A549 (cell line): ENCODE results near the gene SYT6. TPM values are rescaled to one million over a fixed set of nuclear protein-coding genes. Genes with fewer than 3 reads are reported as not detected.

Experiments
- ATAC-seq, 2 experiments: fragments of 200-7000 bp in 1 of 2; fragments of >200 bp in 1 of 2; cut with Nextera tagmentation in 1 of 2; cut with Tn5 transposase in 1 of 2; 3 replicates each; pipeline versions ENCODE4 v1.8.0 to v1.9.1; 2018 to 2020; ENCODE audit warnings: mild to moderate bottlenecking in 1 of 2, moderate library complexity in 1 of 2
- CTCF ChIA-PET: fragments of 300-600 bp; sonication (Branson Sonifier 250); formaldehyde crosslinking; extraction: SDS; loops from one replicate; lab custom pipeline; 2021; ENCODE audit warnings: antibody characterized with exemption, inconsistent platforms; lab: Yijun Ruan, JAX
- POLR2A ChIA-PET: fragments of 350-600 bp; formaldehyde crosslinking; extraction: SDS; loops from one replicate; lab custom pipeline; 2021; ENCODE audit warnings: antibody characterized with exemption, inconsistent platforms; lab: Yijun Ruan, JAX
- DNase-seq, 2 experiments: peaks; one replicate each; pipeline versions ENCODE4 v3.0.0 to v3.0.0-alpha.2; 2011 to 2016; ENCODE audit warnings: low read depth in 1 of 2, low spot score in 1 of 2
- FAIRE-seq: peaks from 2 replicates; lab custom pipeline; 2011; peaks lifted over from hg19 to GRCh38; lab: Jason Lieb, UNC
- H3K27ac ChIP-seq, 2 experiments: fragments of >200 bp; sonication (Bioruptor Twin); formaldehyde crosslinking; 3 replicates each; pipeline ENCODE4 v1.5.1; 2016 to 2017
- H3K4me1 ChIP-seq: fragments of >200 bp; sonication (Bioruptor Twin); formaldehyde crosslinking; 3 replicates; pipeline ENCODE4 v1.6.1; 2016
- H3K4me2 ChIP-seq: fragments of >200 bp; sonication (Bioruptor Twin); formaldehyde crosslinking; 3 replicates; pipeline ENCODE4 v1.6.1; 2016
- H3K4me3 ChIP-seq: fragments of >200 bp; sonication (Bioruptor Twin); formaldehyde crosslinking; 3 replicates; pipeline ENCODE4 v1.5.1; 2016
- H3K9me3 ChIP-seq: fragments of >200 bp; sonication (Bioruptor Twin); formaldehyde crosslinking; 3 replicates; pipeline ENCODE4 v1.6.1; 2016
- ATOH8 ChIP-seq: fragments of 250-450 bp; sonication (Bioruptor Pico); IDR thresholded peaks from 2 replicates; pipeline ENCODE4 v1.5.0; 2020; ENCODE audit warnings: low read depth, mild to moderate bottlenecking, moderate library complexity
- BHLHE40 ChIP-seq: IDR thresholded peaks from 2 replicates; pipeline ENCODE4 v1.6.1; 2012; ENCODE audit warnings: low read depth, low read length, inconsistent platforms
- CEBPB ChIP-seq, 2 experiments: fragments of >200 bp in 1 of 2; sonication (Bioruptor Twin) in 1 of 2; formaldehyde crosslinking in 1 of 2; IDR thresholded peaks; 2 replicates each; pipeline ENCODE4 v1.6.1; 2012 to 2016
- CHD2 ChIP-seq: fragments of 150-350 bp; IDR thresholded peaks from 2 replicates; pipeline ENCODE4 v1.6.1; 2014; ENCODE audit warnings: low read length; ENCODE audit not compliant: partially characterized antibody
- EHF ChIP-seq: fragments of 250-450 bp; sonication (Bioruptor Pico); IDR thresholded peaks from 2 replicates; pipeline ENCODE4 v1.5.0; 2020; ENCODE audit warnings: mild to moderate bottlenecking
- FOSL2 ChIP-seq, 2 experiments: fragments of 450-650 bp in 1 of 2; fragments of >200 bp in 1 of 2; sonication (Bioruptor Twin) in 1 of 2; formaldehyde crosslinking; IDR thresholded peaks; 2 replicates each; pipeline versions ENCODE4 v1.5.0 to v1.6.1; 2016 to 2020; ENCODE audit warnings: mild to moderate bottlenecking in 1 of 2, moderate library complexity in 1 of 2
- GATA3 ChIP-seq: IDR thresholded peaks from 2 replicates; pipeline ENCODE4 v1.6.1; 2012; ENCODE audit warnings: borderline replicate concordance
- HDAC2 ChIP-seq: fragments of 200-600 bp; sonication (generic); IDR thresholded peaks from 2 replicates; pipeline ENCODE4 v1.6.1; 2016
- HES2 ChIP-seq: fragments of >200 bp; sonication (Bioruptor Twin); formaldehyde crosslinking; IDR thresholded peaks from 2 replicates; pipeline ENCODE4 v1.6.1; 2016
- MAFK ChIP-seq: fragments of 450-650 bp; IDR thresholded peaks from 2 replicates; pipeline ENCODE4 v1.6.1; 2014; ENCODE audit not compliant: partially characterized antibody
- NFE2L2 ChIP-seq: fragments of 150-350 bp; conservative IDR thresholded peaks from 2 replicates; pipeline ENCODE4 v1.6.1; 2014; ENCODE audit warnings: low read length
- NPAS2 ChIP-seq: fragments of 250-450 bp; sonication (Bioruptor Pico); IDR thresholded peaks from 2 replicates; pipeline ENCODE4 v1.8.0; 2022; ENCODE audit warnings: mild to moderate bottlenecking, moderate library complexity, borderline replicate concordance
- NR3C1 ChIP-seq: fragments of >200 bp; sonication (Bioruptor Twin); formaldehyde crosslinking; IDR thresholded peaks from 3 replicates; pipeline ENCODE4 v1.6.1; 2017
- PBX3 ChIP-seq: IDR thresholded peaks from 2 replicates; pipeline ENCODE4 v1.6.1; 2012
- PHF8 ChIP-seq: fragments of 200-600 bp; sonication (generic); IDR thresholded peaks from 2 replicates; pipeline ENCODE4 v1.6.1; 2016; ENCODE audit warnings: low read depth, mild to moderate bottlenecking, antibody characterized with exemption, moderate library complexity, borderline replicate concordance
- POLR2AphosphoS2 ChIP-seq: conservative IDR thresholded peaks from 2 replicates; pipeline ENCODE4 v1.6.1; 2012; ENCODE audit warnings: low read length, improper control_type of control experiment, inconsistent platforms
- RAD21 ChIP-seq, 2 experiments: fragments of >200 bp in 1 of 2; sonication (Bioruptor Twin) in 1 of 2; formaldehyde crosslinking in 1 of 2; IDR thresholded peaks in 1 of 2; conservative IDR thresholded peaks in 1 of 2; 2 replicates in 1 of 2; 3 replicates in 1 of 2; pipeline ENCODE4 v1.6.1; 2012 to 2018; ENCODE audit warnings: inconsistent platforms in 1 of 2
- RARB ChIP-seq: fragments of 250-450 bp; sonication (Bioruptor Pico); IDR thresholded peaks from 2 replicates; pipeline ENCODE4 v1.8.0; 2021; ENCODE audit warnings: mild to moderate bottlenecking, moderate library complexity
- REST ChIP-seq: fragments of 200-600 bp; sonication (generic); IDR thresholded peaks from 2 replicates; pipeline ENCODE4 v1.6.1; 2016; ENCODE audit warnings: antibody characterized with exemption, mild to moderate bottlenecking, moderate library complexity
- RFX5 ChIP-seq: fragments of 450-650 bp; IDR thresholded peaks from 2 replicates; pipeline ENCODE4 v1.7.1; 2014; ENCODE audit warnings: antibody characterized with exemption, mild to moderate bottlenecking, moderate library complexity
- SMC3 ChIP-seq: fragments of >200 bp; sonication (Bioruptor Twin); formaldehyde crosslinking; IDR thresholded peaks from 3 replicates; pipeline ENCODE4 v1.6.1; 2018; ENCODE audit warnings: inconsistent platforms
- TFCP2L1 ChIP-seq: fragments of 250-450 bp; sonication (Bioruptor Pico); IDR thresholded peaks from 2 replicates; pipeline ENCODE4 v1.5.0; 2021; ENCODE audit warnings: mild to moderate bottlenecking
- TP53 ChIP-seq: fragments of 250-450 bp; sonication (Bioruptor Pico); IDR thresholded peaks from 2 replicates; pipeline ENCODE4 v1.5.0; 2021; ENCODE audit warnings: mild to moderate bottlenecking, moderate library complexity
- USF2 ChIP-seq: fragments of 450-650 bp; IDR thresholded peaks from 2 replicates; pipeline ENCODE4 v1.6.1; 2014; ENCODE audit warnings: antibody characterized with exemption
- ZFP36 ChIP-seq: fragments of 450-650 bp; IDR thresholded peaks from 2 replicates; pipeline ENCODE4 v1.6.1; 2014; ENCODE audit warnings: borderline replicate concordance; ENCODE audit not compliant: partially characterized antibody
- ZNF302 ChIP-seq: fragments of 250-450 bp; sonication (Bioruptor Pico); IDR thresholded peaks from 2 replicates; pipeline ENCODE4 v1.9.0; 2021; ENCODE audit warnings: inconsistent platforms, mild to moderate bottlenecking, moderate library complexity
- ZSCAN20 ChIP-seq: fragments of 250-450 bp; sonication (Bioruptor Pico); IDR thresholded peaks from 2 replicates; pipeline ENCODE4 v1.8.0; 2022; ENCODE audit warnings: mild to moderate bottlenecking, moderate library complexity
- WGBS: methylation state at CpG from one replicate; pipeline ENCODE4 v1.1.6; 2017; ENCODE audit errors: missing lambda C conversion rate; 5-methylcytosine and 5-hydroxymethylcytosine counted together
- polyA plus RNA-seq, 4 experiments: library from polyadenylated mRNA; depleted of rRNA in 3 of 4; stranded (reverse); fragments of >200 nt; fragmentation: RNase III in 1 of 4; extraction: RNeasy Plus Mini Kit Qiagen cat#74134 plus additional on column Dnase treatment in 1 of 4; gene quantifications; 2 replicates in 3 of 4; 3 replicates in 1 of 4; pipeline ENCODE4 v1.2.3, GENCODE V29; 2011 to 2017

Gene SYT6
- polyA plus RNA-seq, 2 of the 4 experiments (the other 2 are of a cell fraction), result 0.57 to 1.1 TPM

GRCh38 chr1:114077188-114077587 is 76.5 kb downstream of the SYT6 start:
- POLR2A ChIA-PET, result no interaction called here

GRCh38 chr1:114076308-114076707 is 77.4 kb downstream of the SYT6 start:
- ChIA-PET CTCF (no interaction called here), POLR2A (no interaction called here)
- H3K9me3 ChIP-seq, result peaks cover 16% of the 10 kb centered on the region
- 43% methylated on average over 4 of the region's 4 CpGs for WGBS
- H3K4me2 ChIP-seq, result no peak overlapping the region
- FAIRE-seq (no peak), ATAC-seq (no peak), DNase-seq (no peak)
- H3K4me1 ChIP-seq, result no peaks in the 10 kb centered on the region
- no peak overlapping the region for H3K27ac ChIP-seq
- no peak overlapping the region for H3K4me3 ChIP-seq
- TF ChIP-seq ZNF302 (CRISPR knock-in tag) (no peak), REST (no peak), ATOH8 (CRISPR knock-in tag) (no peak), HES2 (no peak), USF2 (no peak), SMC3 (no peak), CHD2 (no peak), TFCP2L1 (CRISPR knock-in tag) (no peak), POLR2AphosphoS2 (no peak), ZFP36 (no peak), FOSL2 (IDR thresholded peaks at IDR 0.05) (no peak), FOSL2 (CRISPR knock-in tag; IDR thresholded peaks at IDR 0.05) (no peak), NR3C1 (no peak), BHLHE40 (no peak), GATA3 (no peak), RFX5 (no peak), TP53 (no peak), PHF8 (no peak), RARB (CRISPR knock-in tag) (no peak)

More at GRCh38 chr1:114077188-114077587, 76.5 kb downstream of the SYT6 start:
- CTCF ChIA-PET, result no interaction called here
- DNase-seq, result no peak
- no peak for FAIRE-seq
- no peak overlapping the region for H3K4me2 ChIP-seq
- 49% methylated on average over 3 of the region's 3 CpGs for WGBS
- H3K4me1 ChIP-seq, result no peaks in the 10 kb centered on the region
- no peak for TF ChIP-seq NPAS2 (CRISPR knock-in tag)
- TF ChIP-seq TP53, result no peak
- TF ChIP-seq HDAC2, result no peak
- no peak for TF ChIP-seq PBX3
- no peak for TF ChIP-seq EHF (CRISPR knock-in tag)
- TF ChIP-seq CEBPB (IDR thresholded peaks at IDR 0.05), result no peak
- TF ChIP-seq RAD21 (conservative IDR thresholded peaks at IDR 0.05 in 1 of 2, IDR thresholded peaks at IDR 0.05 in 1 of 2), result no peak
- TF ChIP-seq RFX5, result no peak
- TF ChIP-seq BHLHE40, result no peak
- TF ChIP-seq NR3C1, result no peak
- no peak for TF ChIP-seq NFE2L2
- TF ChIP-seq MAFK, result no peak
- TF ChIP-seq ZSCAN20 (CRISPR knock-in tag), result no peak
- H3K9me3 ChIP-seq, result peaks cover 10% of the 10 kb centered on the region
- no peak overlapping the region for H3K4me3 ChIP-seq
- no peak for ATAC-seq
- H3K27ac ChIP-seq, result no peak overlapping the region
